DND-41 (cell line): ENCODE results near the gene TBC1D30.

Source experiments
- CTCF ChIP-seq: IDR thresholded peaks from 2 replicates; pipeline ENCODE4 v1.5.1; 2012; ENCODE audit warnings: borderline replicate concordance, low read length, moderate library complexity, mild to moderate bottlenecking; ENCODE audit not compliant: poor library complexity, severe bottlenecking; ENCODE audit errors: extremely low read depth
- EZH2 ChIP-seq: IDR thresholded peaks from 3 replicates; pipeline ENCODE4 v1.6.1; 2012; ENCODE audit warnings: borderline replicate concordance, low read depth, mild to moderate bottlenecking, moderate library complexity, low read length, inconsistent platforms; ENCODE audit not compliant: severe bottlenecking

- TF ChIP-seq CTCF (no peak), EZH2 (no peak)
These were observed 13.6 kb upstream of the TBC1D30 start for GRCh38 chr12:64810831-64811230.
